Suppressor macrophage treated with lipopolysaccharide for 4 hours (primary cell): ENCODE measurements around the gene NCOA3.
A peak's percentile ranks its signal among the peaks of the same experiment; 100 is the strongest.
"Not testable (repeated sequence)": the region's sequence is repeated elsewhere in the genome, so short reads cannot be mapped to it uniquely, and the experiment has no call there.

Source experiments
- DNase-seq: peaks from one replicate; pipeline ENCODE4 v3.0.0-alpha.2; 2020

Gene NCOA3

DNA sequence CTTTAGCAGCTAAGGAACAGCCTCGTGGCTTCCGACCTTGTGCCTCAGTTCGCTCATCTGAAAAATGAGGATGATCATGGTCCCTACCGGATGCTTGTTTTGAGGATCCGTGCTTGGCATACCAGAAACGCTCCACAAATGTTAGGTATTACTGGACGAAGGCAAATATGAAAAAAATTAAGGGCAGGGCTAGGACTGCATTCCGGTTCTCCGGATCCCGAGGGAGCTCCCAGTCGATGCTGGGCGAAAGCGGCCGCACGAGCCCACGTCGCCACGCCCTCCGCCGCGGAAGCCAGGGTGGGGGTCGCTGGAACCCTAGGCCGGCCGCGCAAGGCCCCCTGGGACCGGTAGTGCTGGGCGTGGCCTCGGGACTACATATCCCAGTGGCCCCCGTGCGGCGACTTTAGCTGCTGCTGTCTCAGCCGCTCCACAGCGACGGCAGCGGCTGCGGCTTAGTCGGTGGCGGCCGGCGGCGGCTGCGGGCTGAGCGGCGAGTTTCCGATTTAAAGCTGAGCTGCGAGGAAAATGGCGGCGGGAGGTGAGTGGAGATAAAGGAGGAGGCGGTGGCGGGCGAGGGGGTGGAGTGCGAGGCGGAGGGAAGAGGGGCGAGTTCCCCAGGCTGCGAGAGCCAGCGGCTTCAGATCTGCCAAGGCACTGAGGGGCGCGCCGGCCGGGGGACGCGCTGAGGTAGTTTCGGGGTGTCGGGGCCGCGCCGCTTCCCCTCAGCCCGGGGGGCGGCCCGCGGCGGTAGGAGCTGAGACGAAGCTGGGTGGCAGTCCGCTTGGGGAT lies at the start of gene NCOA3:
Gene NCOA3, plus strand, starts transcription at position 406 of the 789 bp plus-strand sequence. CDS start 120,361 bp downstream, outside the sequence.
- peak; percentile 94 for DNase-seq

DNA sequence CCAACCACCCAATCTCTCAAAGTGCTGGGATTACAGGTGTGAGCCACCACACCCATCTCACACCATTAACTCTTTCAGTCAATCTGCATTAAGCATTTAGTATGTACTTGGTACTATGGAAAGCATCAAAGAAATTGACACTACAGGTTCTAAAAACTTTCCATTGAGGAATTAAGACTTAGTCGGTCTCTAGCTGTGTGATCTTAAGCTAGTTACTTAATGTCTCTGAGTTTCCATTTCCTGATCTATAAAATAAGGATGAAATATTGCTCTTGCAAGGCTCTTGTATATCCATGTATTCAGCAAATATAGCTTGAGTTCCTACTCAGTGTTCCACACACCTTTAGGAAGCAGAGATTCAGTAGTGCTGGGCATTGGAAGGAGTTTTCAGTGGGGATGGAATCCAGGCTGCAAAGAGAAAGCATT lies 48.9 kb upstream of the NCOA3 start:
- no peak for DNase-seq

DNA sequence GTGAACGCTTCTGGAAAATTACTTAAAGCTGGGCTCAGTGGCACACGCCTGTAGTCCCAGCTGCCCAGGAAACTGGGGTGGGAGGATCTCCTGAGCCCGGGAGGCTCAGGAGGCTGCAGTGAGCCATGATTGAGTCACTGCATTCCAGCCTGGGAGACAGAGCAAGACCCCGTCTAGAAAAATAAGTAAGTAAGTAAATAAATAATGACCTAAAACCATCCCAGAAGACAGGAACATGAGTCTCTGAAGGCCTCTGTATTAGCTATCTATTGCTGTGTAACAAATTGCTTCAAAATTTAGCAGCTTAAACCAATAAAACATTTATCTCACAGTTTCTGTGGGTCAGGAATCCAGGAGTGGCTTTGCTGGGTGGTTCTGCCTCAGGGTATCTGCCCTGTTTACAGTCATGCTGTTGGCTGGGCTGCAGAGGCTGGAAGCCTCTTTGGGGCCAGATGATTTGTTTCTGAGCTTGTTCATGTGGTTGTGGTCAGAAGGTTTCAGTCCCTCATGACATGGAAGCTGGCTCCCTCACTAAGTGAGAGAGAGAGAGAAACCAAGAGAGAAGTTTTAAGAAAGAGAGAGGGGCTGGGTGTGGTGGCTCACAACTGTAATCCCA lies 48.4 kb upstream of the NCOA3 start:
- DNase-seq = no peak

DNA sequence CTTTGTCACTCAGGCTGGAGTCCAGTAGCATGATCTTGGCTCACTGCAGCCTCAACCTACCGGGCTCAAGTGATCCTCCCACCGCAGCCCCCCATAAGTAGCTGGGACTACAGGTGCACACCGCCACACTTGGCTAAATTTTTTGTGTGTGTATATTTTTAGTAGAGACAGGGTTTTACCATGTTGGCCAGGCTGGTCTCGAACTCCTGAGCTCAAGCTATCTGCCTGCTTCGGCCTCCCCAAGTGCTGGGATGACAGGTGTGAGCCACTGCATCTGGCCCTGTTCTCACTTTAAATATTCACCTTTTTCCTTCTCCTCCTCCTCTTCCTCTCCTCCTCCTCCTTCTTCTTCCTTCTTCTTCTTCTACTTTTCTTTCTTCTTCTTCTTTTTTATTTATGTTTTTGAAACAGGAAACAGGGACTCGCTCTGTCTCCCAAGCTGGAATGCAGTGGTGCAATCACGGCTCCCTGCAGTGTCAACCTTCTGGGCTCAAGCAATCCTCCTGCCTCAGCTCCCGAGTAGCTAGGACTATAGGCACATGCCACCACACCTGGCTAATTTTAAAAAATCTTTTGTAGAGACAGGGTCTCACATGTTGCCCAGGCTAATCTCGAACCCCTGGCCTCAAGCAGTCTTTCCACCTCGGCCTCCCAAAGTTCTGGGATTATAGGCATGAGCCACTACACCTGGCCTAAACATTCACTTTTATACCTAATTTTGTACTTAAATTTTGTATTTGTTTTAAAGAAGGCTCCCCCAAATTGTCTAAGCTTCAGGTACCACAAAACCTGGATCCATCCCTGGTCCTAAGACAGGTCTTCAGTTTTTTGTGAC lies 47.2 kb upstream of the NCOA3 start:
- no peak for DNase-seq

DNA sequence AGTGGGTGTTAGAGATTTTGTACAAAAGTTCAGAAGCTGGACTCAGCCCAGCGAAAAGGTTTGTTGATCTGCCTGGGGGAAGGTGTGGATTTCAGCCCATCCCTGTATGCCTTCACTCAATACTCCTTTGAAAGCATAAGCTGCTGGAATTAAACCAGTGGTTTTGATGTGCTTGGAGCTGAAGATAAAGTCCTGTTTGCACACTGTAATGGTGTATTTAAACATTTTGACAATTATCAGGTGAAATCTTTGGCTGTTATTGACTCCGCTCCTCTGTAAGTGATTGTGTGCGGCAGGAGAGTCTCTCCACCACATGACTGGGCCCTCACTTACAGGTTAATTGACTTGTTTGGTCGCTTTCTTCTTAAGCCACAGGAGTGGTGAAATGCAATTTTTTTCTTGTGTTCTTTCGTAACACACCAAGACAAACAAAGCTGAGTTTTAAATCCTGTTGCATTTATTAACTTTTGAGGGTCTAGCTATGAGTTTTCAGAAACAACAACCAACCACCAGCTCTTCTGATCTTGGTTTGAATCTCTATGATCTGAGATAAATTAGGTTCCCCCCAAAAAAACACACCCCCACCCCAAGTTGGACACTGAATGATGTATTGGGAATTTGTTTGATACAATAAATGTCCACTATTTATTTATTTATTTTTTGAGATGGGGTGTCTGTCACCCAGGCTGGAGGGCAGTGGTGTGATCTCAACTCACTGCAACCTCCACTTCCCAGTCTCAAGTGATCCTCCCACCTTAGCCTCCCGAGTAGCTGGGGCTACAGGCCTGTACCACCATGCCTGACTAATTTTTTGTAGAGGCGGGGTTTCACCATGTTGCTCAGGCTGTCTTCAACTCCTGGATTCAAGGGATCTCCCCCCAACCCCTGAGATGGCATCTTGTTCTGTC lies 46.3 kb upstream of the NCOA3 start:
- no peak for DNase-seq

DNA sequence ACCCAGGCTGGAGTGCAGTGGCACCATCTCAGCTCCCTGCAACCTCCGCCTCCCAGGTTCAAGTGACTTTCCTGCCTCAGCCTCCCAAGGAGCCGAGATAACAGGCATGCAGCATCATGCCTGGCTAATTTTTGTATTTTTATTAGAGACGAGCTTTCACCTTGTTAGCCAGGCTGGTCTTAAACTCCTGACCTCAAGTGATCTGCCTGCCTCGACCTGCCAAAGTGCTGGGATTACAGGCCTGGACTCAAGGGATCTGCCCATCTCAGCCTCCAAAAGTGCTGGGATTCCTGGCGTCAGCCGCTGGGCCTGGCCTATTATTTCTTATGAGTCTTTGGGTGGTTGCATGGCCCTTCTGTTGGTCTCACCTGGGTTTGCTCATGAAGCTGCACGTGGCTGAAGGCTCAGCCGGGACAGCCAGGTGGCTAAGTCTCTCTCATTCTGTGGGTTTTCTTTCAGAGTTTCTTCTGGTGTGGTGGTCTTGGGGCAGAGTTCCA lies 45.6 kb upstream of the NCOA3 start:
- DNase-seq = no peak

DNA sequence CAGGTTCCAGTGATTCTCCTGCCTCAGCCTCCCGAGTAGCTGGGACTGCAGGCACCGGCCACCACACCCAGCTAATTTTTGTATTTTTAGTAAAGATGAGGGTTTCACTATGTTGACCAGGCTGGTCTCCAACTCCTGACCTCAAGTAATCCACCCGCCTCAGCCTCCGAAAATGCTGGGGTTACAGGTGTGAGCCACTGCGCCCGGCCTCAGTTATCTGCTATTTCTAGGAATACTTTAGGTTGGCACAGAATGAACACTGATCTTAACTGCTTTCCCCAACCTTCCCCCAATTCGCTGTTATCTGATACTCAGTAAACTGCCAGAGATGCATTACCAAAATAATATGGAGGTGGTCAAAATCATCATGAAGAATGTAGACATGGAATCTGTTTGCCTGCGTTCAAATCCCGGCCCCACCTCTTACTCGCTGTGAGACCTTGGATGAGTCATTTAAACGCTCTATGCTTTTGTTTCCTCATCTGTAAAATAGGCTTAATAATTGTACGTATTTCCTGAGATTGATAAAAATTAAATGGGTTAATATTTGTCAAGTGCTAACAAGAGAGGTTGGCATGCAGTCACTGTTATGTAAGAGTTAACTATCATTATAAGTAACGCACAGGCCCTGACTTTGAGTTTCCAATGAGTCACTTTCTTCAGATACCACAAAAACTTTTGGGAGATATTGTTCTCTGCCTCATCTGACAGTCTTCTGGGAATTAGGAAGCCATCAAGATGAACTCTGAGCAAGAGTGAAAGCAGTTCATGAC lies 44.5 kb upstream of the NCOA3 start:
- DNase-seq = peak; percentile 74

DNA sequence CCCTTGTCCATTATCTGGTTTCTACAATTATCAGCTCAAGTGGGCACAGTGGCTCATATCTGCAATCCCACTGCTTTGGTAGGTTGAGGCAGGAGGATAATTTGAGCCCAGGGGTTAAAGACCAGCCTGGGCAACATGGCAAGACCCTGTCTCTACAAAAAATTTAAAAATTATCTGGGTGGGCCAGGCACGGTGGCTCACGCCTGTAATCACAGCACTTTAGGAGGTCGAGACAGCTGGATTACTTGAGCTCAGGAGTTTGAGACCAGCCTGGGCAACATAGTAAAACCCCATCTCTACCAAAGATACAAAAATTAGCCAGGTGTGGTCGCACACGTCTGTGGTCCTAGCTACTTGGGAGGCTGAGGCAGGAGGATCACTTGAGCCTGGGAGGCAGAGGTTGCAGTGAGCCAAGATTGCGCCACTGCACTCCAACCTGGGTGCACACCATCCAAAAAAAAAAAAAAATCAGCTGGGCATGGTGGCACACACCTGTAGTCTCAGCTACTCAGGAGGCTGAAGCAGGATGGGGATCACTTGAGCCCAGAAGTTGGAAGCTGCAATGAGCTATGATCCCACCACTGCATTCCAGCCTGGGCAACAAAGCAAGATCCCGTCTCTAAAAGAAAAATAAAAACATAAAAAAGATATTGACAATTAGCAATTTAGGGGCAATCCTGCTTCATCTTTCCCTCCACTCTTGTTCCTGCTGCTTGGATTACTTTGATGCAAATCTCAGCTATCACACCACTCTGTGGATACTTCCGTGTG lies 43.2 kb upstream of the NCOA3 start:
- not testable (repeated sequence) for DNase-seq

DNA sequence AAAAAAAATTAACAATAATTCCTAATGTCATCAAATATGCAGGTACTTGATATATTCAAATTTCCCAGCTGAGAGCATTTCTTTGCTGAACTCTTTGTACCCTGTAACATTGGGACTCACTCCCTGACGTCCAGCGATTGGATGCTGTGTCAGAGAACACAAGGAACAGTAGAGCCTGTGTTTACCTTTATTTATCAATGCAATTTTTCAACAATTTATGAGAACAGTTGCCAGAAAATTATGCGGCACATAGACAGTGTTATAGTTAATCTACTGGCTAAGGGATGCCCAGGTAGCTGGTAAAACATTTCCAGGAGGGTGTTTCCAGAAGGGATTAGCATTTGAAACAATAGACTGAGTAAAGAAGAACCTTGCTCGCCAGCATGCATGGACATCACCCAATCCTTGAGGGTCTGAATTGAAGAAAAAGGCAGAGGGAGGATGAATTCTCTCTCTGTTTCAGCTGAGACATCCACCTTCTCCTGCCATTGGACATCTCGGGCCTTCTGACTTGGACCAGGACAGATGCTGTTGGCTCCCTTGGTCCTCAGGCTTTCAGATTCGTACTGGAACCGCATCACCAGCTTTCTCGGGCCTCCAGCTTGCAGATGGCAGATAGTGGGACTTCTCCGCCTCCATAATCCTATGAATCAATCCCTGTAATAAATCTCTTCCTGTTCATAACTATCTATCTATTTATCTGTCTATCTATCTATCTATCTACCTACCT lies 42.2 kb upstream of the NCOA3 start:
- DNase-seq = no peak

DNA sequence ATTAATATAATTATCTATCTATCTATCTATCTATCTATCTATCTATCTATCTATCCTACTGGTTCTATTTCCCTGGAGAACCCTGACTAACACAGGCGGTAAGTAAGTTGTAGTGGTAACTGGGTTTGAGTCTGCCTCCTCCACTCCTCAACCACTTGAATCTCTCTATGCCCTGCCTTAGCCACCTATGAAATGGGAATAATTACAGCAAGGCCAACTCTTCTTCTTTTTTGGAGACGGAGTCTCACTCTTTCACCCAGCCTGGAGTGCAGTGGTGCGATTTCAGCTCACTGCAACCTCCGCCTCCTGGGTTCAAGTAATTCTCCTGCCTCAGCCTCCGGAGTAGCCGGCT lies 41.0 kb upstream of the NCOA3 start:
- not testable (repeated sequence) for DNase-seq

DNA sequence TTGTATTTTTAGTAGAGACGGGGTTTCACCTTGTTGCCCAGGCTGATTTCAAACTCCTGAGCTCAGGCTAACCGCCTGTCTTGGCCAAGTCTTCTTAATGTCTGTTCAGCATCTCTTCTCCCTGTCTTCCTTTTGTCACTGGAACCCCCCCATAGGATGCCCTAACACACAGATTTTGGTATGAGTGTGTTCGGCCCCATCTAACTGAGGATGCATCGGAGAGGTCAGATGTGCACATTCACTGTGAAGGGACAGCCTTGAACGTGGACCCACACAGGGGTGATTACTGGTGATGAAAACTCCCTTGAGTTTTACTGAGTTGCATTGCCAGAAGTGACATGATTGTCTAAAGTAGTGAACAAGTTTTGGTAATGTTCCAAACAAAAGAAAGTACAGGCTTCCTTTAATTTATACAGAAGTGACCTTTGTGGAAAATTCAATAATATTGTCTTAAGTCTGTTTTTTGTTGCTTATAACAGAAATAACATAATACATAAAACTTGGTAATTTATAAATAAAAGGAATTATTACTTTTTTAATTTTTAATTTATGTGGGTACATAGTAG lies 40.5 kb upstream of the NCOA3 start:
- DNase-seq = no peak

DNA sequence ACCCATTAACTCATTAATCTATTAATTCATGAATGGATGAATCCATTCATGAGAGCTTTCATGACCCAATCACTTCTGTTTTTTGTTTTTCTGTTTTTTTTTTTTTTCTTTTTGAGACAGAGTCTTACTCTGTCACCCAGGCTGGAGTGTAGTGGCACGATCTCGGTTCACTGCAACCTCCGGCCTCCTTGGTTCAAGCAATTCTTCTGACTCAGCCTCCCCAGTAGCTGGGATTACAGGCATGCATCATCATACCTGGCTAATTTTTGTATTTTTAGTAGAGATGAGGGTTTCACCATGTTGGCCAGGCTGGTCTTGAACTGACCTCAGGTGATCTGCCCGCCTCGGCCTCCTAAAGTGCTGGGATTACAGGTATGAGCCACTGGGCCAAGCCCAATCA lies 39.8 kb upstream of the NCOA3 start:
- DNase-seq = not testable (repeated sequence)

DNA sequence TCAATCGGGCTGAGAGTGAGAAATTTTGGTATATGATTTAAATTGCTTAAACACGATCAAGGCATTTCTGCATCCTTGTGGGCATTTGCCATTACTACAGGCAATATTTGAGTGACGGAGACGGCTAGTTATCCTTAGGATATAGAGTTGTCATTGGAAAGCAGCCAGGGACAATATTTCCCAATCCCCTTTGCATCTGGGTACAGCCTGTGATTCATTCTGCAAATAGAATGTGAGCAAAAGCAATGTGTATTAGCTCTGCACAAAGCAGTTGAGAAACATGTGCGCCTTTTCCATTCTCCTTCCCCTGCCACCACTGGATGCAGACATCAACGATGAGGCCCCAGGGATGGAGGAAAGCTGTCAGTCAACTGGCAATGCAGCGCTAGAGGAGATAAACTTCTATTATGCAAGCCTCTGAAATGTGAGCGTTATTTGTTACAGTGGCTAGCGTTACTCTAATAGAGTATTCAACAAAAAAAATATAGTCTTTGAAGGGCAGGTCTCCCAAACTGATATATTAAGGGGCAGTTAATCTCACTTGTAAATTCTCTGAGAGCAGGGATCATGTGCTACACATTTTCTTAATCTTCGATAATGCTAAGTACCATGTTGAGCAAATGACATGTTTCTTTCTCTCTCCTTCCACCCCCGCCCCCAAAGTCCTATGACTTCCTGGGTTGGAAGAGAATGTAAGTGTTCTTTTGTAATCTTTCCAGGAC lies 37.1 kb upstream of the NCOA3 start:
- DNase-seq = peak; percentile 93

DNA sequence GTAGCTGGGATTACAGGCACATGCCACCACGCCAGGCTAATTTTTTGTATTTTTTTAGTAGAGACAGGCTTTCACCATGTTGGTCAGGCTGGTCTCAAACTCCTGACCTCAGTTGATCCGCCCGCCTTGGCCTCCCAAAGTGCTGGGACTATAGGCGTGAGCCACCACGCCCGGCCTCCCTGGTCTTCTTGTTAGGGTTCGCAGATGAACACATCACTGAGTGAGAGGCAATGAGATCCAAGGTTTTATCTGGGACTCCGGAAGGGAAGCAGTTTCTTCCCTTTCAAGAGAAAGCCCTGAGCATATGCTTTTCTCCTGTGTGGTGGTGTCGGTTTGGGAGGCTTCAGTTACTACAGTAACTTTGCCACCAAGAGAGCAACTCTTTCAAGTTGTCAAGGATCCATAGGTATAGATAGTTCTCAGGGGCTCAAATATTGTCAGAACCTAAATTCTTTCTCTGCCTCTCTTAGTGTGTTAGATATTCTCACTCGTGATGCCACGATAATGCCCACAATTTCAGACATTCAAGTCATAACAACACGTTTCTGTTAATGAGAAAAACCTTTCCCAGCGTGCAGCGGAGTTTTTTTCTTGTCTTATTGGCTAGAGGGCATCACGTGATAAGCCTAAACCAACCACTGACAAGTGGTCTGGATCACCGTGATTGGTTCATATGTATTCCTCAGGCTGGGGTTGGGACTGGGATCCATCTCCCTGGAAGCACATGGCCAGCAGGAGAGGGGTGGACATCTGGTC lies 36.2 kb upstream of the NCOA3 start:
- no peak for DNase-seq

DNA sequence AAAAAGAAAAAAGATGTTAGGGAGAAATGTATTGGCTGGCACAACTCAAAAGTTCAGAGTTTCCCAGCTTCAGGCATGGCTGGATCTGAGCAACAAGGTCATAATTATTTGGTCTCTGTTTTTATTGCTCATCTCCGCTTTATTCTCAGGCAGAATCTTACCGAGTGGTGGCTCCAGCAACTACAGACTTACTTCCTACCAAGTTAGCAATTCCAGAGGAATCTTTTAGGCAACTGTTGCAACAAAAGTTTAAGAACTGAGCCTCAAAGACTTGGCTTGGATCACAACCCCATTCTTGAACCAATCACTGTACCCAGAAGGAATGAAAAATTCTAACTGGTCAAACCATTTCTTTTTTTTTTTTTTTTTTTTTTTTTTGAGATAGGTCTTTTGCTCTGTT lies 35.5 kb upstream of the NCOA3 start:
- no peak for DNase-seq

DNA sequence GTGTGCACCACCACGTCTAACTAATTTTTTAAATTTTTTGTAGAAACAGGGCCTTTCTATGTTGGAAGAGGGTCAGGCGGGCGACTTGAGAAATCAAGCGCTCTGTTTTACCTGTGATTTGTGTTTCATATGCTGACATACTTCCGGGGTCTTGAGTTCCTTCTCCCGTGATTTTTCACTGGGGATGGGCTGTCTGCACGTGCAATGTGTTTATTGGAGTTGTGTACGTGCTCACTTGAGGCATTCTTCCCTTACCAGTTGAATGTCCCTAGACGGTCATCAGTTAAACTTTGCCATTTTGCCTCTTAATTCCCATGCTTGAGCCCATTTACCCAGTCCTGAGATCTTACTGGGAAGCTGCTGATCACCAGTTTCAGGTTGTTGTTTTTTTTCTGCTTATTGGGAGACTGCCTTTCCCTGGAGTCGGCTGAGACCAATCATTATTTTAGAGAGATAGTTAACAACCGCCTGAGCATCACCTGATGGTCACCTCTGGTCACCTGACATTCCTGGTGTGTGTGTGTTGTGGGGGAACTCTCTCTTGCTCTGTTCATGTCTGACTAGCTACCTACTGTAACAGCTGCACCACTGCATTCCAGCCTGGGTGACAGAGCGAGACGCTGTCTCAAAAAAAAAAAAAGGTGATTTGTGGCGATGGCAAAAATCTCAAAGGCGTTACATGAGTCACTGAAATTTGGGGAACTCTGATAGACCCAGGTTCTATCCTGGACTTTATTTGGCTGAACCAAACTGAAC lies 34.8 kb upstream of the NCOA3 start:
- no peak for DNase-seq

DNA sequence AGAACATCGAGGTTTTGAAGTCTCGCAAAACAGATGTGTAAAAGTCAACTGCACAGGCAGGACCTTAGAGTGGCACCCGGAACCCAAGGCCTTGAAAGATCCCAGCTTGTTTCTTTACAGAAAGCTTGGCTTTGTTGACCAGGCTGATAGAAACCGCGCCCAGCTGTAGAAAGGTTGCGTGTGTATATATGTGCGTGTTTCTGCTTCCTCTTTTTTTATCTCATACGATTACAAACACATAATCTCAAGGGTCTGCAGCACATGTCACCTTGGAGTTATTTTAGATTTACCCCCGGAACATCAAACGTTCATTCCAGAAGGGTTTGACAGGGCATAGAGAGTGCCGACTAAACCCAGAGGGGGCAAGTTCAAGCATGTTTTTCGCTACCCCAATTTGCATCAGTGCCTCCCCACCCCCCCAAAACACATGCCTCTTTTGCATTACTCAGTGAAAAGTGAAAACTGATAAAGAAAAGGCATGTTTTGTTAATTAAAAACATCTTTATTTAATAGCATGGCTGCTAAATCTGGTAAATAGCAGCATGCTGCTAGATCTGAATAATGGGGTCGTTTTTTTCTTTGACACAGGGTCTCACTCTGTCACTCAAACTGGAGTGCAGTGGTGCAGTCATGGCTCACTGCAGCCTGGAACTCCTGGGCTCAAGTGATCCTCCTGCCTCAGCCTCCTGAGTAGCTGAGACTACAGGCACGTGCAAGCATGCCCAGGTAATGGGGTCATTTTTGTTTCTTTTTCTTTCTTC lies 33.2 kb upstream of the NCOA3 start:
- DNase-seq = no peak
